SIG-M5 (cell line): ENCODE data around the gene UGT1A8.

ENCODE experiments used
- DNase-seq: peaks from one replicate; lab custom pipeline; 2025; lab: John Stamatoyannopoulos, UW

UGT1A8 gene

GRCh38 chr2:233768076-233768475 is 150.6 kb downstream of the UGT1A8 start:
- DNase-seq: no peak

GRCh38 chr2:233769260-233769659 is 151.8 kb downstream of the UGT1A8 start:
- DNase-seq: no peak

GRCh38 chr2:233772153-233772552 is 154.7 kb downstream of the UGT1A8 start:
- DNase-seq: no peak

GRCh38 chr2:233772583-233772982 is 155.2 kb downstream of the UGT1A8 start:
- no peak for DNase-seq

DNA sequence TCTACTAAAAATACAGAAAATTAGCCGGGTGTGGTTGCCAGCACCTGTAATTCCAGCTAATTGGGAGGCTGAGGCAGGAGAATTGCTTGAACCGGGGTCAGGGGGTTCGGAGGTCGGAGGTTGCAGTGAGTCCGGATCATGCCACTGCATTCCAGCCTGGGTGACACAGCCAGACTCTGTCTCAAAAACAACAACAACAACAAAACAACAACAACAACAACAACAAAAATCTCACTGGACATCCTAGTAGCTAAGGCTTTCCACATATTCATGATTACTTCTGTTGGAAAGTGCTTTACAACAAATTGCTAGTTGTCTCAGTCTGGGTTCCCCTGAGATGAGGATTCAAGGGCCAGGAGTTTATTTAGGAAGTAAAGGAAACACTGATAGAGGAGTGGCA is 156.4 kb downstream of the UGT1A8 start:
- DNase-seq: no peak

DNA sequence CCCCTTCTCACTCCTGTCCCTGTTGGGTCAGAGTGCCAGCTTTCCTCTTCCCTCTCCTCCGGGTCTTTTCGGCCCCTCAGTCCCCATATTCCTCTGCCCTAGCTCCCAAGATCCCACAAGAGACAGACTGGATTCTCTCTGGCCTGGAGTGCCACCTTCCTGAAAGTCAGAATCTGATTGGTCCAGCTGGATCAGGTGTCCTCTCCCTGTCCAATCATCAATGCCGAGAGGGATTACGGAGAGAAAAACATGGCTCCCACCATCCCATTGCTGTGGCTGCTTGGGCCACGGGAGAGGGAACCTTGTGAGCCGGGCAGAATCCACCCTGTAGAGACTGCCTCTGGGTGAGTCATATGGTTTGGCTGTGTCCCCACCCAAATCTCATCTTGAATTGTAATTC is 158.0 kb downstream of the UGT1A8 start:
- no peak for DNase-seq

DNA sequence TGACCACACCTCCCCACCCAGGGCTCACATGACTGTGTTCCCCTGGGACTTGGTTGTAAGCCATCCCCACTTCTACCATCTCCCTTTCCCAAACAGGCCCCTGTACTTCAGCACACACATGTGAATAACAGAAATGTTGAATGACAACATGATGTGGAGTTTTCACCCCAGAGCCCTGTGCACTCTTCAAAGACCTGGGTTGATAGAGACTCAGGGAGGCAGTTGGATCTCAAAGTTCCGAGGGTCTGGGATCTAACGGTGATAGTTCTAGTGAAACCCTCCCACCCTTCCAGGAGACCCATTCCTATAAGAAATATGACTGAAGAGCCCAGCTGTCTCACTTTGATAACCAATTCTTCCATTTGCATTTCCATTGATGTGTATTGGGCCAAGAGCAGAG is 160.6 kb downstream of the UGT1A8 start, which contains the start of gene MROH2A:
Gene MROH2A, plus strand, starts transcription at position 301 of the 400 bp plus-strand sequence. CDS start 1,029 bp downstream, outside the sequence.
- no peak for DNase-seq

DNA sequence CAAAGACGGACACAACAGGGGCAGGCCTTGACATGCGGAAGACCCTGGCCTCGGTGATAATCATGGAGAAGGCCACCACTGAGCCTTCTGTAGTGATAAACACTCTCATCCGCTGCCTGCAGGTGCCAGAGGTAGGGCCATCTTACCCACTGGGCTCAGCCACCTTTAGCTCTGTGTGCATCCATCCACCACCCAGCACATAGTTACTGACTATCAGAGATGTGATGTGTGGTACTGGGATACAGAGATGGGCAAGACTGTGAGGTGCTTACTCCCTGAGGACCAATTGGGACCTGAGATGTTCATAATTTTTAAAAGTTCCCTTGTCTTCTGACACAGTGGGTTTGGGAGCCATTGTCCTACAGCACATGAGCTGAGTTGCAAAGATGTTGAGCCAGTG is 162.3 kb downstream of the UGT1A8 start:
- no peak for DNase-seq

GRCh38 chr2:233780771-233781170 is 163.3 kb downstream of the UGT1A8 start:
- DNase-seq: no peak

GRCh38 chr2:233789554-233789953 is 172.1 kb downstream of the UGT1A8 start:
- no peak for DNase-seq

- no peak for DNase-seq
Observed at GRCh38 chr2:233791151-233791882, 173.9 kb downstream of the UGT1A8 start.

DNA sequence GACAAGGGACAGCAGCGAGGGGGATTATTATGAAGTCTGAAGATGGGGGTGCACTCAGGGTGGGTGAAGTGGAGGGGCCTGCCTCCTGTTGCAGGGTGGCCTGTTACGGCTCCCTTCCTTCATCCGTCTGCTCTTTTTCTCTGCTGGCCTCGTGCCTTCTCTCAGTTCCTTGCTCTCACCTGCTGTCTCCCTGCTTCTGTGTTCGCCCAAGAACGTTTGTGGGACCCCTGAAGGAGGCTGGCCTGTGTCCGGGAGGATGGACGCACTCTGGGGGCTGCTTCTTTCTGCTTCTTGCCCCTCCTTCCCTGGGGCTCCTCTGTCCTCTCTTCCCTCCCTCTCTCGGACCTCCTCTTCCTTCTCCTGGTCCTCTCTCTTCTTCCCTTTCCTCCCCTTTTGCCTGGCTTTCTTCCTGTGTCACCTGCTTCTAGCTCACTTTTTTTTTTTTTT is 174.5 kb downstream of the UGT1A8 start:
- no peak for DNase-seq

- no peak for DNase-seq
Observed at GRCh38 chr2:233792720-233793119, 175.3 kb downstream of the UGT1A8 start.

DNA sequence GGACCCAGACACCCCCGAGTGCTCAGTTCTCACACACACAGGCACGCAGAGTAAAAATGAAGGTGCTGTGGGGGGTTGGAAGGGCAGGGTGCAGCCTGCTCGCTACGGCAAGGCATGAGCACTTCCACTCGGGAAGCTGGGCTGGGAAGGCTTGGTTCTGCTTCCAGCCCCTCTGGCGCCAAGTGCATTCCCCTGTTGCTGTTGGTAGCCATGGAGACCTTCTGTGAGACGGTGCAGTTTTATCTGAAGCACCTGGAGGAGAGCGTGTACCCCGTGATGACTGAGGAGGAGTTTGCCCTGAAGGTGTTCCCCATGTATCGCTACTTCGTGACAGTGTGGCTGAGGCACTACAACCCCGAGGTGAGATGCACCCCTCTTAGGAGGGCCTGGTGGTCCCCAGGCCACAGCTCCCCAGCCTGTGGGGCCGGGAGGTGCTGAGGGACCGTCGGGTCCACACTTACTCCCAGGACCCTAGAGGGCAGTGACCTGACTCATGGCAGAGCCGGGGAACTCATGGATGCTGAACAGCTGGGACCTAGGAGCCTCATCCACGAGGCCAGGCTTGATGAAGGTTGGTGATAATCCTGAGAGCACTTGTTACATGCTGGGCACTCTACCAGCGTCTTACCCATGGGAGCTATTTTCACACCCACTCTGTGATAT is 176.2 kb downstream of the UGT1A8 start:
- DNase-seq: no peak

- DNase-seq: no peak
Observed at GRCh38 chr2:233794128-233794658, 176.8 kb downstream of the UGT1A8 start.

GRCh38 chr2:233795735-233796171 is 178.3 kb downstream of the UGT1A8 start:
- DNase-seq: no peak

GRCh38 chr2:233796254-233796653 is 178.8 kb downstream of the UGT1A8 start:
- DNase-seq: no peak

GRCh38 chr2:233798335-233799086 is 181.1 kb downstream of the UGT1A8 start:
- no peak for DNase-seq

GRCh38 chr2:233799087-233799665 is 181.7 kb downstream of the UGT1A8 start:
- DNase-seq: no peak

GRCh38 chr2:233799716-233800115 is 182.3 kb downstream of the UGT1A8 start:
- DNase-seq: no peak

DNA sequence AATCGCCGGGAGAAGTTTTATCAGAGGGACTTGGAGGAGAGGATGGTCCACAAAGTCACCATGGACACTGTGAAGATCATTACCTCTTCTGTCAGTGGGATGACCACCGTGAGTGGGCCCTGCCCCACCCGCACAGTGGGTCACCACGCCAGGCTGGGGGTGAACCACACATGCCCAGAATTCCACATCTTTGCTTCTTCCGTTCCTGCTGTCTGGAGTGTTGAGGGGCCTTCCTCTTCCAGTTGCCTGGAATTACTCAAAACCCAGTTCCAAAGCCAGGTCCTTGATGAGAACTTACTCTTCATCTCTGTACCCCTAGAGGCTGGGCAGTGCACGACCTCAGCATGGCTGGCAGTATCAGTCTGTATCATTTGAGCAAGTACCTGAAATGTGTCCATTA is 182.8 kb downstream of the UGT1A8 start:
- DNase-seq: no peak
